Panc1 (cell line): ENCODE data around the gene DNAH3. TPM values are rescaled to one million over a fixed set of nuclear protein-coding genes. Genes with fewer than 3 reads are reported as not detected.

Experiments used
- ATAC-seq: fragments of 200-7000 bp; cut with Tn5 transposase; 2 replicates; pipeline ENCODE4 v1.9.1; 2020; ENCODE audit warnings: mild to moderate bottlenecking, moderate library complexity
- BruUV-seq: library from RNA; stranded (reverse); fragments of 400-500 nt; replicated peaks from 2 replicates; lab custom pipeline; 2021; lab: Mats Ljungman, UMichigan
- CTCF ChIA-PET: fragments of 300-600 bp; sonication (Branson Sonifier 250); formaldehyde crosslinking; loops from one replicate; lab custom pipeline; 2022; ENCODE audit warnings: antibody characterized with exemption; lab: Charles Lee
- POLR2A ChIA-PET: fragments of 300-600 bp; sonication (Branson Sonifier 250); formaldehyde crosslinking; loops from one replicate; lab custom pipeline; 2022; ENCODE audit warnings: antibody characterized with exemption; lab: Charles Lee
- DNase-seq: peaks from one replicate; pipeline ENCODE4 v3.0.0-alpha.2; 2010; ENCODE audit warnings: low read depth, low spot score
- H3K27ac ChIP-seq: 2 replicates; pipeline ENCODE4 v1.5.1; 2011; ENCODE audit warnings: mild to moderate bottlenecking, low read length, inconsistent platforms
- H3K27me3 ChIP-seq: fragments of 200-500 bp; sonication (Bioruptor generic); 2 replicates; pipeline ENCODE4 v1.6.0; 2014; ENCODE audit warnings: low read length, inconsistent platforms; ENCODE audit not compliant: control insufficient read depth, insufficient read depth
- H3K36me3 ChIP-seq: fragments of 200-500 bp; sonication (Bioruptor generic); 2 replicates; pipeline ENCODE4 v1.5.1; 2014; ENCODE audit warnings: inconsistent platforms, mild to moderate bottlenecking, low read length, moderate library complexity; ENCODE audit not compliant: control insufficient read depth, insufficient read depth
- H3K4me1 ChIP-seq: 2 replicates; pipeline ENCODE4 v1.5.1; 2011; ENCODE audit warnings: inconsistent platforms, mild to moderate bottlenecking, low read length, moderate library complexity; ENCODE audit not compliant: control insufficient read depth, insufficient read depth
- H3K4me3 ChIP-seq, 2 experiments: 2 replicates each; pipeline ENCODE4 v1.5.1; 2011 to 2012; ENCODE audit warnings: low read depth in 2 of 2, low read length in 2 of 2, mild to moderate bottlenecking in 2 of 2, inconsistent platforms in 1 of 2, moderate library complexity in 1 of 2
- H3K9me3 ChIP-seq: fragments of 200-500 bp; sonication (Bioruptor generic); 2 replicates; pipeline ENCODE4 v1.5.1; 2014; ENCODE audit warnings: low read depth, mild to moderate bottlenecking, inconsistent platforms, low read length, moderate library complexity; ENCODE audit not compliant: control insufficient read depth, insufficient read depth
- CTCF ChIP-seq: fragments of 450-650 bp; IDR thresholded peaks from 2 replicates; pipeline ENCODE4 v1.5.1; 2017; ENCODE audit warnings: mild to moderate bottlenecking
- POLR2AphosphoS5 ChIP-seq: IDR thresholded peaks from 2 replicates; pipeline ENCODE4 v1.6.1; 2012; ENCODE audit warnings: mild to moderate bottlenecking, low read depth, low read length, moderate library complexity
- SIN3A ChIP-seq: IDR thresholded peaks from 2 replicates; pipeline ENCODE4 v1.6.1; 2012; ENCODE audit warnings: low read depth, mild to moderate bottlenecking, low read length, moderate library complexity, borderline replicate concordance; ENCODE audit not compliant: insufficient read depth
- TCF7L2 ChIP-seq: IDR thresholded peaks from 2 replicates; pipeline ENCODE4 v1.6.1; 2011; ENCODE audit warnings: mild to moderate bottlenecking, low read depth, low read length, inconsistent platforms
- in situ Hi-C: cut with HindIII; loops from 2 replicates; pipeline ENCODE4 v1.10.0; 2016; ENCODE audit warnings: low sequenced_read_pairs, low pct_unique_long_range_greater_than_20kb
- intact Hi-C: fragments of 100-400 bp; cut with micrococcal nuclease; formaldehyde crosslinking; loops from one replicate; pipeline ENCODE4 v1.10.0; 2022; ENCODE audit not compliant: unreplicated experiment
- total RNA-seq: library from RNA; stranded (reverse); gene quantifications from one replicate; pipeline ENCODE4 v1.2.1, GENCODE V29; 2021; ENCODE audit not compliant: unreplicated experiment
- TF ChIP-seq, protein P1 (sequence below), 2 experiments: IDR thresholded peaks; 2 replicates each; pipeline ENCODE4 v1.6.1; 2011 to 2012; ENCODE audit warnings: low read depth in 2 of 2, control low read depth in 1 of 2, low read length in 1 of 2, mild to moderate bottlenecking in 1 of 2, moderate library complexity in 1 of 2; ENCODE audit not compliant: insufficient read depth in 1 of 2

Gene DNAH3
- total RNA-seq, 1 experiment from 2014 or later: 0.62 TPM

DNA sequence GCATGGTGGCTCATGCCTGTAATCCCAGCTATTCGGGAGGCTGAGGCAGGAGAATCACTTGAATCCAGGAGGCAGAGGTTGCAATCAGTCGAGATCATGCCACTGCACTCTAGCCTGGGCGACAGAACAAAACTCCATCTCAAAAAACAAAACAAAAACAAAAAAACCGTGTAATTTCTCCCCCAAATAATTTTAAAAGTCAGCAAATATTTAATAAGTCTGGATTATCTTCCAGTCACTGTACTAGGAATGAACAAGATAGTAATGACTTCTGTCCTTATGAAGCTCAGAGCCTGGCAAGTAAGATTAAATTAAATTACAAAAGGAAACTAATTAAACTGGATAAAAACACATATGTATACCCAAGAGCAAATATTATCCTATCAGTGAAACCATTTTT, 113.5 kb downstream of the DNAH3 start:
- ATAC-seq: no peak
- DNase-seq: no peak
- CTCF ChIA-PET: no interaction called here

DNA sequence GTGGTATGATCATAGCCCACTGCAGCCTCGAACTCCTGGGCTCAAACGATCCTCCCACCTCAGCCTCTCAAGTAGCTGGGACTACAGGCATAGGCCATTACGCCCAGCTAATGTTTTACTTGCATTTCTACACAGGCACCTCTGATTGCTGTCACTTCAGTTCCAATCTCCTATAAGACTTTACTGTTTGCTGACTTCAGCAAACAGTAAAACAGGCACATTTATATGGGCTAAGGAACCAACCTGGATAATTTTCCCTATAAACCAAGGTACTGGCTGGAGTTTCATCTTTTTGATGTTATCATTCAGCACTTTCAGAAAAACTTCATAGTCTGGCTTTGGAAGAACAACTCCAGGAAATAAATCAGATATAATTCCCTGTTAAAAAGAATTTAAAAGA, 114.2 kb downstream of the DNAH3 start:
- H3K4me3 ChIP-seq: no peak overlapping the region
- no peaks in the 10 kb centered on the region for H3K36me3 ChIP-seq
- TF ChIP-seq POLR2AphosphoS5: no peak
- TF ChIP-seq CTCF: no peak
- no peak for TF ChIP-seq SIN3A
- TF ChIP-seq TCF7L2: no peak
- TF ChIP-seq, protein P1, sequence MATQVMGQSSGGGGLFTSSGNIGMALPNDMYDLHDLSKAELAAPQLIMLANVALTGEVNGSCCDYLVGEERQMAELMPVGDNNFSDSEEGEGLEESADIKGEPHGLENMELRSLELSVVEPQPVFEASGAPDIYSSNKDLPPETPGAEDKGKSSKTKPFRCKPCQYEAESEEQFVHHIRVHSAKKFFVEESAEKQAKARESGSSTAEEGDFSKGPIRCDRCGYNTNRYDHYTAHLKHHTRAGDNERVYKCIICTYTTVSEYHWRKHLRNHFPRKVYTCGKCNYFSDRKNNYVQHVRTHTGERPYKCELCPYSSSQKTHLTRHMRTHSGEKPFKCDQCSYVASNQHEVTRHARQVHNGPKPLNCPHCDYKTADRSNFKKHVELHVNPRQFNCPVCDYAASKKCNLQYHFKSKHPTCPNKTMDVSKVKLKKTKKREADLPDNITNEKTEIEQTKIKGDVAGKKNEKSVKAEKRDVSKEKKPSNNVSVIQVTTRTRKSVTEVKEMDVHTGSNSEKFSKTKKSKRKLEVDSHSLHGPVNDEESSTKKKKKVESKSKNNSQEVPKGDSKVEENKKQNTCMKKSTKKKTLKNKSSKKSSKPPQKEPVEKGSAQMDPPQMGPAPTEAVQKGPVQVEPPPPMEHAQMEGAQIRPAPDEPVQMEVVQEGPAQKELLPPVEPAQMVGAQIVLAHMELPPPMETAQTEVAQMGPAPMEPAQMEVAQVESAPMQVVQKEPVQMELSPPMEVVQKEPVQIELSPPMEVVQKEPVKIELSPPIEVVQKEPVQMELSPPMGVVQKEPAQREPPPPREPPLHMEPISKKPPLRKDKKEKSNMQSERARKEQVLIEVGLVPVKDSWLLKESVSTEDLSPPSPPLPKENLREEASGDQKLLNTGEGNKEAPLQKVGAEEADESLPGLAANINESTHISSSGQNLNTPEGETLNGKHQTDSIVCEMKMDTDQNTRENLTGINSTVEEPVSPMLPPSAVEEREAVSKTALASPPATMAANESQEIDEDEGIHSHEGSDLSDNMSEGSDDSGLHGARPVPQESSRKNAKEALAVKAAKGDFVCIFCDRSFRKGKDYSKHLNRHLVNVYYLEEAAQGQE (IDR thresholded peaks at IDR 0.05; ENCODE audit: insufficient read depth in 1 of 2, low read depth in 2 of 2, low read length in 1 of 2): no peak
- ATAC-seq (no peak), DNase-seq (no peak)
- H3K4me1 ChIP-seq: no peaks in the 10 kb centered on the region
- in situ Hi-C loops: no loop called here
- intact Hi-C loops: no loop called here
- no peak overlapping the region for H3K27ac ChIP-seq
- ChIA-PET POLR2A (no interaction called here), CTCF (no interaction called here)
- no peaks in the 10 kb centered on the region for H3K27me3 ChIP-seq
- BruUV-seq: no TSS peak
- no peaks in the 10 kb centered on the region for H3K9me3 ChIP-seq

More for the DNA sequence above, 113.5 kb downstream of the DNAH3 start:
- in situ Hi-C loops (no loop called here), intact Hi-C loops (no loop called here)
- H3K9me3 ChIP-seq: no peaks in the 10 kb centered on the region
- H3K4me3 ChIP-seq: no peak overlapping the region
- no peak for TF ChIP-seq TCF7L2
- TF ChIP-seq SIN3A: no peak
- TF ChIP-seq, protein P1 (IDR thresholded peaks at IDR 0.05; ENCODE audit: insufficient read depth in 1 of 2, low read depth in 2 of 2, low read length in 1 of 2): no peak
- TF ChIP-seq CTCF: no peak
- no peak for TF ChIP-seq POLR2AphosphoS5
- no peaks in the 10 kb centered on the region for H3K4me1 ChIP-seq
- no peak overlapping the region for H3K27ac ChIP-seq
- no TSS peak for BruUV-seq
- POLR2A ChIA-PET: no interaction called here
- H3K36me3 ChIP-seq: no peaks in the 10 kb centered on the region
- H3K27me3 ChIP-seq: no peaks in the 10 kb centered on the region
